HG03520 (cell line): Measurements from ENCODE around the gene DDX6.
"Not testable (repeated sequence)": the region's sequence is repeated elsewhere in the genome, so short reads cannot be mapped to it uniquely, and the experiment has no call there.

Source experiments
- ATAC-seq: cut with Tn5 transposase; IDR thresholded peaks from one replicate; pipeline ENCODE4 v1.9.1; 2021; ENCODE audit warnings: mild to moderate bottlenecking, moderate library complexity; ENCODE audit not compliant: unreplicated experiment

DDX6 gene

GRCh38 chr11:118791111-118791960 lies at the start of gene DDX6:
Gene DDX6, minus strand, starts transcription at chr11:118791164. Its CDS starts 4,913 bp downstream, at chr11:118786251.
- ATAC-seq = peak; percentile 37

GRCh38 chr11:118838905-118839553 lies 48.1 kb upstream of the DDX6 start:
- no peak for ATAC-seq

GRCh38 chr11:118837868-118838267 lies 46.9 kb upstream of the DDX6 start:
- no peak for ATAC-seq

- no peak for ATAC-seq
These were observed 43.6 kb upstream of the DDX6 start for GRCh38 chr11:118834427-118835028.

- no peak for ATAC-seq
These were observed 36.2 kb upstream of the DDX6 start for GRCh38 chr11:118827118-118827517.

GRCh38 chr11:118822936-118823510 lies 32.1 kb upstream of the DDX6 start:
- not testable (repeated sequence) for ATAC-seq

GRCh38 chr11:118820412-118821357 lies 29.7 kb upstream of the DDX6 start:
- peak; percentile 85 for ATAC-seq

- ATAC-seq = not testable (repeated sequence)
These were observed 29.0 kb upstream of the DDX6 start for GRCh38 chr11:118820025-118820379.

GRCh38 chr11:118819334-118820024 lies 28.5 kb upstream of the DDX6 start:
- ATAC-seq = no peak

- no peak for ATAC-seq
These were observed 27.2 kb upstream of the DDX6 start for GRCh38 chr11:118818130-118818529.

GRCh38 chr11:118813551-118813950 lies 22.6 kb upstream of the DDX6 start:
- no peak for ATAC-seq

GRCh38 chr11:118812485-118812884 lies 21.5 kb upstream of the DDX6 start:
- no peak for ATAC-seq

GRCh38 chr11:118807800-118808778 lies 17.1 kb upstream of the DDX6 start:
- no peak for ATAC-seq

GRCh38 chr11:118806400-118806799 lies 15.4 kb upstream of the DDX6 start:
- no peak for ATAC-seq

GRCh38 chr11:118804094-118804493 lies 13.1 kb upstream of the DDX6 start:
- ATAC-seq = no peak

GRCh38 chr11:118799372-118799771 lies 8.4 kb upstream of the DDX6 start:
- ATAC-seq = no peak

GRCh38 chr11:118797510-118797909 lies 6.5 kb upstream of the DDX6 start:
- no peak for ATAC-seq

- ATAC-seq = peak; percentile 46
These were observed 1.7 kb upstream of the DDX6 start for GRCh38 chr11:118792570-118793124.
